Smooth muscle cell (in vitro differentiated cells): ENCODE results near the gene TYMP. TPM values are rescaled to one million over a fixed set of nuclear protein-coding genes. Genes with fewer than 3 reads are reported as not detected.

Source experiments
- DNase-seq: peaks from one replicate; lab custom pipeline; 2025; ENCODE audit not compliant: unreplicated experiment; lab: John Stamatoyannopoulos, UW
- H2AFZ ChIP-seq: fragments of 200-600 bp; sonication (generic); 2 replicates; pipeline ENCODE4 v1.6.0; 2016; ENCODE audit warnings: antibody characterized with exemption, low read depth, mild to moderate bottlenecking
- H3F3A ChIP-seq: fragments of 200-600 bp; sonication (generic); 2 replicates; pipeline ENCODE4 v1.6.0; 2017; ENCODE audit warnings: antibody characterized with exemption, low read depth
- H3K27ac ChIP-seq: fragments of 200-600 bp; sonication (generic); 2 replicates; pipeline ENCODE4 v1.5.1; 2016; ENCODE audit warnings: low read depth, mild to moderate bottlenecking
- H3K27me3 ChIP-seq: fragments of 200-600 bp; sonication (generic); 2 replicates; pipeline ENCODE4 v1.6.1; 2016; ENCODE audit warnings: low read depth, mild to moderate bottlenecking
- H3K36me3 ChIP-seq: fragments of 200-600 bp; sonication (generic); 2 replicates; pipeline ENCODE4 v1.5.1; 2016; ENCODE audit warnings: low read depth
- H3K4me1 ChIP-seq: fragments of 200-600 bp; sonication (generic); 2 replicates; pipeline ENCODE4 v1.5.1; 2016; ENCODE audit warnings: low read depth
- H3K4me2 ChIP-seq: fragments of 200-600 bp; sonication (generic); 2 replicates; pipeline ENCODE4 v1.6.0; 2016; ENCODE audit warnings: mild to moderate bottlenecking
- H3K4me3 ChIP-seq: fragments of 200-600 bp; sonication (generic); 2 replicates; pipeline ENCODE4 v1.5.1; 2016; ENCODE audit warnings: mild to moderate bottlenecking
- H3K79me2 ChIP-seq: fragments of 200-600 bp; sonication (generic); 2 replicates; pipeline ENCODE4 v1.6.0; 2016; ENCODE audit warnings: low read depth, mild to moderate bottlenecking
- H3K9ac ChIP-seq: fragments of 200-600 bp; sonication (generic); 2 replicates; pipeline ENCODE4 v1.6.0; 2016; ENCODE audit warnings: low read depth
- H3K9me3 ChIP-seq: fragments of 200-600 bp; sonication (generic); replicated peaks from 2 replicates; pipeline ENCODE4 v1.5.1; 2016; ENCODE audit warnings: low read depth
- H4K20me1 ChIP-seq: fragments of 200-600 bp; sonication (generic); 2 replicates; pipeline ENCODE4 v1.6.0; 2016; ENCODE audit warnings: low read depth
- WGBS: methylation state at CpG from one replicate; pipeline ENCODE4 v1.1.7; 2016; ENCODE audit warnings: low lambda C conversion rate; 5-methylcytosine and 5-hydroxymethylcytosine counted together
- polyA plus RNA-seq: library from polyadenylated mRNA; unstranded; fragments of >200 nt; fragmentation: Nextera tagmentation; extraction: Ambion mirVana; gene quantifications from 2 replicates; pipeline ENCODE4 v1.2.1, GENCODE V29; 2016
- total RNA-seq: library from RNA; depleted of rRNA; stranded (reverse); fragments of >200 nt; gene quantifications from 2 replicates; pipeline ENCODE4 v1.2.3, GENCODE V29; 2014
- TF ChIP-seq, protein P1 (sequence below): fragments of 200-600 bp; sonication (generic); IDR thresholded peaks from 2 replicates; pipeline ENCODE4 v1.5.1; 2017; ENCODE audit warnings: borderline replicate concordance, mild to moderate bottlenecking, antibody characterized with exemption; ENCODE audit not compliant: insufficient read depth, poor library complexity, severe bottlenecking

TYMP gene
- total and polyA plus RNA-seq, 2 experiments from 2014 or later, result 87.4 to 287 TPM

DNA sequence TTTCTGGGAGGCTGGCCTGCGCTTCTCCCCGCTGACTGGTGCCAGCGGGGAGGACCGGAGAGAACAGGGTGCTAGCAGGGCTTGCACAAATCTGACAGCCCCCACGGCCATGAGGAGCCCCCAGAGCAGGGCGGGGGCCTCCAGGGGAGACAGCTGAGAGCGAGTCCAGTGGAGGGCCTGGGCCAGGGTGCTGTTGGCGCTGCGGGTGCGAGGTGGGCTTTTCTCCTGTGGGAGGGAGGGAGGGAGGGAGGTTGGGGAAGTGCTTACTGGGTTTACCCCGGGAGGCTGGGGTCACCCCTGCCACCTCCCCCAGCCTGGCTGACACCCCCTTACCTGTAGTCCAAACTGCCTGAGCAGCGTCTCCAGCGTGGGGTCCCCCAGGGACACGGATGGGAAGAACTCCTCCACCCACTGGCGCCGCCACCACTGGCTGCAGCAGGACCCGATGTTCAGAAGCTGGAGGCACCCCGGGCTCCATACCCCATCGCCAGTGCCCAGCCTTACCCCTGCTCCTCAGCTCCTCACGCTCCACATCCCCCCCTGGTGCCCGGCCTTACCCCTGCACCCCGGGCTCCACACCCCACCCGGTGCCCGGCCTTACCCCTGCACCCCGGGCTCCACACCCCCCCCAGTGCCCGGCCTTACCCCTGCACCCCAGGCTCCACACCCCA lies 26.2 kb downstream of the TYMP start:
- Histone ChIP-seq H3K9me3 (no peaks in the 10 kb centered on the region), H3K36me3 (no peaks in the 10 kb centered on the region), H3F3A (peaks cover 2% of the 10 kb centered on the region), H3K4me1 (peaks cover 7% of the 10 kb centered on the region), H3K4me2 (no peak overlapping the region), H3K27ac (no peak overlapping the region), H3K27me3 (no peaks in the 10 kb centered on the region), H3K4me3 (no peak overlapping the region), H3K79me2 (peaks cover 20% of the 10 kb centered on the region), H4K20me1 (no peaks in the 10 kb centered on the region), H2AFZ (no peak overlapping the region), H3K9ac (no peak overlapping the region)
- no peak for DNase-seq
- TF ChIP-seq, protein P1, sequence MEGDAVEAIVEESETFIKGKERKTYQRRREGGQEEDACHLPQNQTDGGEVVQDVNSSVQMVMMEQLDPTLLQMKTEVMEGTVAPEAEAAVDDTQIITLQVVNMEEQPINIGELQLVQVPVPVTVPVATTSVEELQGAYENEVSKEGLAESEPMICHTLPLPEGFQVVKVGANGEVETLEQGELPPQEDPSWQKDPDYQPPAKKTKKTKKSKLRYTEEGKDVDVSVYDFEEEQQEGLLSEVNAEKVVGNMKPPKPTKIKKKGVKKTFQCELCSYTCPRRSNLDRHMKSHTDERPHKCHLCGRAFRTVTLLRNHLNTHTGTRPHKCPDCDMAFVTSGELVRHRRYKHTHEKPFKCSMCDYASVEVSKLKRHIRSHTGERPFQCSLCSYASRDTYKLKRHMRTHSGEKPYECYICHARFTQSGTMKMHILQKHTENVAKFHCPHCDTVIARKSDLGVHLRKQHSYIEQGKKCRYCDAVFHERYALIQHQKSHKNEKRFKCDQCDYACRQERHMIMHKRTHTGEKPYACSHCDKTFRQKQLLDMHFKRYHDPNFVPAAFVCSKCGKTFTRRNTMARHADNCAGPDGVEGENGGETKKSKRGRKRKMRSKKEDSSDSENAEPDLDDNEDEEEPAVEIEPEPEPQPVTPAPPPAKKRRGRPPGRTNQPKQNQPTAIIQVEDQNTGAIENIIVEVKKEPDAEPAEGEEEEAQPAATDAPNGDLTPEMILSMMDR, result no peak
- 97% methylated on average over 6 of the region's 26 CpGs for whole genome bisulfite sequencing

DNA sequence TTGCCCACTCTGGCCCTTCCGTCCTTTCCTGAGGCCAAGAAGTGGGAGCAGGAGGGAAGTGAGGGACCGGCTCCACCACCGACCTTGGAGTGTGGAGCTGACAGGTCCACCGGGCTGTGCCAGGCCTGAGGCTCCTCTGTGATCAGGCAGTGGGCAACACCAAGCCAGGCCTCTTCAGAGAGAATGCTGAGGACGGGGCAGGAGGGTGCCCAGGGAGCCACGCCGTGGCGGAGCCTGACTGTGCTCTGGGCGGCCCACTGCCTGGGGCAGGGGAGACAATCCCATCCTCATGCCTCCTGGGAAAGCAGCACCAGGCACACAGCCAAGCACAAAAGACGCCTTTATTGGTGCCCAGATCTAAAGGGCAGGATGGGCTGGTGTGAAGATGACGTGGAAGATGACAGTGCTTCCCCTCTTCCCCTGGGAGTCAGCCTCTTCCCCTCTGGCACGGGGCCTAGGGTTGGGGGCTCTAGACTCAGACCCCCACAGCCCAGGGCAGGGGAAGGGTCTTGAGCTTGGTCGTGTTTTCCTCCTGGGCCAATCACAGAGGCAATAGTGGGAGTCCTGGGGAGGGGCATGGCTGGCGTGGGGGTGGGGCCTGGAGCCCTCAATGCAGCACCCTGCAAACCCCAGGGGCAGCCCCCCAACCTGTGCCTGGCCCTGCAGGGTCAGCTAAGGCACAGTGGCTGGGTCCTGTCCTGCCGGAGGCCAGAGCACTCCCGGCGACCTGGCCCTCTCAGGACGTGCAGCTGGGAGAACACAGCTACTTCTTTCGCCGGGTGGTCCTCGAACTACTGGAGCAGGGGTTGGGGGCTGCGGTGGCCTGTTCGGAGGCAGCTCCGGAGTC lies 27.0 kb downstream of the TYMP start:
- H3K4me1 ChIP-seq, result peaks cover 7% of the 10 kb centered on the region
- no peaks in the 10 kb centered on the region for H3K36me3 ChIP-seq
- peaks cover 17% of the 10 kb centered on the region for H3K79me2 ChIP-seq
- no peak overlapping the region for H3K4me3 ChIP-seq
- H3K4me2 ChIP-seq, result no peak overlapping the region
- no peak overlapping the region for H3K9ac ChIP-seq
- no peak overlapping the region for H3K27ac ChIP-seq
- H3K9me3 ChIP-seq, result no peaks in the 10 kb centered on the region
- no peaks in the 10 kb centered on the region for H3K27me3 ChIP-seq
- no peaks in the 10 kb centered on the region for H4K20me1 ChIP-seq
- WGBS, result 91% methylated on average over 24 of the region's 24 CpGs
- no peak overlapping the region for H2AFZ ChIP-seq
- DNase-seq, result no peak
- TF ChIP-seq, protein P1, result no peak
- no peaks in the 10 kb centered on the region for H3F3A ChIP-seq

DNA sequence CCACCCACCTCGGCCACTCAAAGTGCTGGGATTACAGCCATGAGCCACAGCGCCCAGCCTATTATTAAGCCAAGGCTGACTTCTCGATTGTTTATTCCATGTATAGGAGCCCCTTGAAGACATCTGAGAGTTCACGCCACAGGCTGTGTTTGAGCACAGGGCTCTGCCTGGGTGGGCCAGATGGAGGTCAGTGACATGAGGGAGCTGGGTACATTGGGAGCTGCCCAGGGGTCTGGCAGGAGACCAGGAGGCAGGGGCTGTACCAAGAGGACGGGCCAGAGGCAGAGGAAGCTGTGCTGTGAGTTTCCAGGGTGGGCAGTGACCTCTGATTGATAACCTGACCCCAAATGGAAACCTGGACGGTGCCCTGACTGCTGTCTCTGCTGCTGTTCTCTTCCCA lies 27.7 kb downstream of the TYMP start:
- H3K79me2 ChIP-seq, result peaks cover 14% of the 10 kb centered on the region
- H3K4me2 ChIP-seq, result no peak overlapping the region
- no peak overlapping the region for H2AFZ ChIP-seq
- H3K9ac ChIP-seq, result no peak overlapping the region
- no peak overlapping the region for H3K27ac ChIP-seq
- no peaks in the 10 kb centered on the region for H3K27me3 ChIP-seq
- over 99% methylated on average over 5 of the region's 6 CpGs for WGBS
- no peaks in the 10 kb centered on the region for H3K36me3 ChIP-seq
- TF ChIP-seq, protein P1, result no peak
- no peaks in the 10 kb centered on the region for H4K20me1 ChIP-seq
- H3K9me3 ChIP-seq, result no peaks in the 10 kb centered on the region
- peaks cover 7% of the 10 kb centered on the region for H3K4me1 ChIP-seq
- no peaks in the 10 kb centered on the region for H3F3A ChIP-seq
- DNase-seq, result no peak
- no peak overlapping the region for H3K4me3 ChIP-seq

DNA sequence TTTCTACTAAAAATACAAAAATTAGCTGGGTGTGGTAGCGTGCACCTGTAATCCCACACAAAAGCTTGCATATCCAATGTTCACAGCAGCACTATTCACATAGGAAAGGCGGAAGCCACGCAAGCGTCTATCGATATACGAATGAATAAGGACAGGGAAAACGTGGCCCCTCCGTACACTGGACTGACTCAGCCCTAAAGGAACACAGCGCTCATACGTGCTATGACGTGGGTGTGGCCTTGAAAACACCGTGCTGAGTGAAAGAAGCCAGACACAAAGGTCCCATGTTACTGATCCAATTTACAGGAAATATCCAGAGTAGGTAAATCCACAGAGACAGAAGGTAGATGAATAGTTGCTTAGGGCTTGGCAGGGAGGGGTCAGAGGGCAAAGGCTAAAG lies 29.4 kb downstream of the TYMP start:
- TF ChIP-seq, protein P1, result no peak
- no peak overlapping the region for H3K4me2 ChIP-seq
- no peaks in the 10 kb centered on the region for H3F3A ChIP-seq
- H3K36me3 ChIP-seq, result no peaks in the 10 kb centered on the region
- no peak for DNase-seq
- H3K9ac ChIP-seq, result no peak overlapping the region
- H3K27ac ChIP-seq, result no peak overlapping the region
- no peaks in the 10 kb centered on the region for H3K79me2 ChIP-seq
- H4K20me1 ChIP-seq, result no peaks in the 10 kb centered on the region
- H3K4me1 ChIP-seq, result no peaks in the 10 kb centered on the region
- H3K27me3 ChIP-seq, result no peaks in the 10 kb centered on the region
- H3K4me3 ChIP-seq, result no peak overlapping the region
- H2AFZ ChIP-seq, result no peak overlapping the region
- no peaks in the 10 kb centered on the region for H3K9me3 ChIP-seq
- 92% methylated on average over 12 of the region's 12 CpGs for WGBS
